ENCODE measurements around the gene PPP1R3F.

DNA sequence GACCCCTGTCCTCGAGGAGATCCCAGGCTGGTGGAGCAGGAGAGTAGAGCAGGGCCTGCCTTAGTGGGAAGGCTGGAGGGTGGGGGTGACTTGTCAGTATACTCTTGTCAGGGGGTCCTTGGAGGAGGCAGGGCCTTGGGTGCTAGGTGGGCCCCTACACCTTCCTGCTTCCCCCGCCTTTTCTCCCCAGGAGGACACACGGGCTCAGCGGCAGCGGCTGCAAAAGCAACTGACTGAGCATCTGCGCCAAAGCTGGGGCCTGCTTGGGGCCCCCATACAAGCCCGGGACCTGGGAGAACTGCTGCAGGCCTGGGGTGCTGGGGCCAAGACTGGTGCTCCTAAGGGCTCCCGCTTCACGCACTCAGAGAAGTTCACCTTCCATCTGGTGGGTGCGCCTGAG is 23.1 kb upstream of the PPP1R3F start:
- TF ChIP-seq EP300 (IDR thresholded peaks at IDR 0.05) = no peak
- TF ChIP-seq, protein P1, sequence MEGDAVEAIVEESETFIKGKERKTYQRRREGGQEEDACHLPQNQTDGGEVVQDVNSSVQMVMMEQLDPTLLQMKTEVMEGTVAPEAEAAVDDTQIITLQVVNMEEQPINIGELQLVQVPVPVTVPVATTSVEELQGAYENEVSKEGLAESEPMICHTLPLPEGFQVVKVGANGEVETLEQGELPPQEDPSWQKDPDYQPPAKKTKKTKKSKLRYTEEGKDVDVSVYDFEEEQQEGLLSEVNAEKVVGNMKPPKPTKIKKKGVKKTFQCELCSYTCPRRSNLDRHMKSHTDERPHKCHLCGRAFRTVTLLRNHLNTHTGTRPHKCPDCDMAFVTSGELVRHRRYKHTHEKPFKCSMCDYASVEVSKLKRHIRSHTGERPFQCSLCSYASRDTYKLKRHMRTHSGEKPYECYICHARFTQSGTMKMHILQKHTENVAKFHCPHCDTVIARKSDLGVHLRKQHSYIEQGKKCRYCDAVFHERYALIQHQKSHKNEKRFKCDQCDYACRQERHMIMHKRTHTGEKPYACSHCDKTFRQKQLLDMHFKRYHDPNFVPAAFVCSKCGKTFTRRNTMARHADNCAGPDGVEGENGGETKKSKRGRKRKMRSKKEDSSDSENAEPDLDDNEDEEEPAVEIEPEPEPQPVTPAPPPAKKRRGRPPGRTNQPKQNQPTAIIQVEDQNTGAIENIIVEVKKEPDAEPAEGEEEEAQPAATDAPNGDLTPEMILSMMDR (IDR thresholded peaks at IDR 0.05) = no peak
